Activated CD4-positive, alpha-beta T cell treated with anti-CD3 and anti-CD28 coated beads for 4 hours (primary cell): Measurements from ENCODE around the gene MALT1.
"Not testable (repeated sequence)": the region's sequence is repeated elsewhere in the genome, so short reads cannot be mapped to it uniquely, and the experiment has no call there.

Experiments used
- DNase-seq, 2 donors: peaks; one replicate each; pipeline ENCODE4 v3.0.0-alpha.2; 2020

The MALT1 gene

GRCh38 chr18:58671111-58671631 lies at the start of gene MALT1:
TSS of gene MALT1 (plus strand) at chr18:58671465. CDS start at chr18:58671644, 179 bp downstream.
- peak; percentile 94 to 95 for DNase-seq

GRCh38 chr18:58624011-58624410 lies 47.3 kb upstream of the MALT1 start:
- DNase-seq = no peak

- no peak for DNase-seq
These were observed 45.4 kb upstream of the MALT1 start for GRCh38 chr18:58625839-58626238.

- DNase-seq = no peak
These were observed 41.2 kb upstream of the MALT1 start for GRCh38 chr18:58630071-58630470.

GRCh38 chr18:58631301-58631700 lies 40.0 kb upstream of the MALT1 start:
- DNase-seq = no peak

GRCh38 chr18:58632552-58632951 lies 38.7 kb upstream of the MALT1 start:
- no peak for DNase-seq

- DNase-seq = no peak
These were observed 37.4 kb upstream of the MALT1 start for GRCh38 chr18:58633874-58634273.

- no peak for DNase-seq
These were observed 35.4 kb upstream of the MALT1 start for GRCh38 chr18:58635891-58636290.

- no peak for DNase-seq
These were observed 34.1 kb upstream of the MALT1 start for GRCh38 chr18:58637197-58637596.

GRCh38 chr18:58637946-58638345 lies 33.3 kb upstream of the MALT1 start:
- no peak for DNase-seq

GRCh38 chr18:58638441-58638840 lies 32.8 kb upstream of the MALT1 start:
- DNase-seq = no peak

GRCh38 chr18:58639237-58639636 lies 32.0 kb upstream of the MALT1 start:
- DNase-seq = no peak

- DNase-seq = no peak
These were observed 31.4 kb upstream of the MALT1 start for GRCh38 chr18:58639751-58640427.

- DNase-seq = no peak
These were observed 30.8 kb upstream of the MALT1 start for GRCh38 chr18:58640428-58640805.

GRCh38 chr18:58640891-58641610 lies 30.2 kb upstream of the MALT1 start:
- DNase-seq = no peak

- not testable (repeated sequence) for DNase-seq
These were observed 27.7 kb upstream of the MALT1 start for GRCh38 chr18:58643557-58643956.

- no peak for DNase-seq
These were observed 25.9 kb upstream of the MALT1 start for GRCh38 chr18:58645398-58645797.

GRCh38 chr18:58646334-58646862 lies 24.9 kb upstream of the MALT1 start:
- DNase-seq = no peak

GRCh38 chr18:58649966-58650816 lies 21.1 kb upstream of the MALT1 start:
- peak in 1 of 2 donors; percentile 6 for DNase-seq

GRCh38 chr18:58650830-58651229 lies 20.4 kb upstream of the MALT1 start:
- not testable (repeated sequence) for DNase-seq

- not testable (repeated sequence) for DNase-seq
These were observed 18.0 kb upstream of the MALT1 start for GRCh38 chr18:58653144-58653722.

GRCh38 chr18:58653814-58654509 lies 17.3 kb upstream of the MALT1 start:
- no peak for DNase-seq
